Activated CD4-positive, alpha-beta memory T cell treated with anti-CD3 and anti-CD28 coated beads for 36 hours (primary cell): ENCODE results near the gene CD58. TPM values are rescaled to one million over a fixed set of nuclear protein-coding genes. Genes with fewer than 3 reads are reported as not detected.
"Not testable (repeated sequence)": the region's sequence is repeated elsewhere in the genome, so short reads cannot be mapped to it uniquely, and the experiment has no call there.

ENCODE experiments used
- CTCF ChIA-PET: fragments of 350-600 bp; sonication (Branson Sonifier 250); formaldehyde crosslinking; loops from one replicate; lab custom pipeline; 2021; ENCODE audit warnings: antibody characterized with exemption, inconsistent platforms; lab: Charles Lee
- POLR2A ChIA-PET: fragments of 350-600 bp; sonication (Branson Sonifier 250); formaldehyde crosslinking; loops from one replicate; lab custom pipeline; 2021; ENCODE audit warnings: antibody characterized with exemption; lab: Charles Lee
- DNase-seq: peaks from one replicate; pipeline ENCODE4 v3.0.0-alpha.2; 2020
- H3K27ac Mint-ChIP-seq: one replicate; pipeline ENCODE4 v1.8.0; 2021; ENCODE audit warnings: mixed read lengths
- H3K27me3 Mint-ChIP-seq: one replicate; pipeline ENCODE4 v1.8.0; 2021; ENCODE audit warnings: mixed read lengths
- H3K36me3 Mint-ChIP-seq: one replicate; pipeline ENCODE4 v1.8.0; 2021; ENCODE audit warnings: mixed read lengths
- H3K4me1 Mint-ChIP-seq: one replicate; pipeline ENCODE4 v1.8.0; 2021; ENCODE audit warnings: low read depth, mixed read lengths
- H3K4me3 Mint-ChIP-seq: one replicate; pipeline ENCODE4 v1.8.0; 2021; ENCODE audit warnings: mild to moderate bottlenecking, mixed read lengths
- H3K9me3 Mint-ChIP-seq: one replicate; pipeline ENCODE4 v1.8.0; 2021; ENCODE audit warnings: mixed read lengths
- intact Hi-C: fragments of 100-400 bp; cut with micrococcal nuclease; formaldehyde crosslinking; loops from one replicate; pipeline ENCODE4 v1.15.1; 2023
- total RNA-seq, 2 experiments: library from RNA; stranded (reverse); gene quantifications; one replicate each; pipeline ENCODE4 v1.2.3, GENCODE V29; 2021

CD58 gene
- total RNA-seq, 2 experiments from 2014 or later: 21.9 to 27.2 TPM

DNA sequence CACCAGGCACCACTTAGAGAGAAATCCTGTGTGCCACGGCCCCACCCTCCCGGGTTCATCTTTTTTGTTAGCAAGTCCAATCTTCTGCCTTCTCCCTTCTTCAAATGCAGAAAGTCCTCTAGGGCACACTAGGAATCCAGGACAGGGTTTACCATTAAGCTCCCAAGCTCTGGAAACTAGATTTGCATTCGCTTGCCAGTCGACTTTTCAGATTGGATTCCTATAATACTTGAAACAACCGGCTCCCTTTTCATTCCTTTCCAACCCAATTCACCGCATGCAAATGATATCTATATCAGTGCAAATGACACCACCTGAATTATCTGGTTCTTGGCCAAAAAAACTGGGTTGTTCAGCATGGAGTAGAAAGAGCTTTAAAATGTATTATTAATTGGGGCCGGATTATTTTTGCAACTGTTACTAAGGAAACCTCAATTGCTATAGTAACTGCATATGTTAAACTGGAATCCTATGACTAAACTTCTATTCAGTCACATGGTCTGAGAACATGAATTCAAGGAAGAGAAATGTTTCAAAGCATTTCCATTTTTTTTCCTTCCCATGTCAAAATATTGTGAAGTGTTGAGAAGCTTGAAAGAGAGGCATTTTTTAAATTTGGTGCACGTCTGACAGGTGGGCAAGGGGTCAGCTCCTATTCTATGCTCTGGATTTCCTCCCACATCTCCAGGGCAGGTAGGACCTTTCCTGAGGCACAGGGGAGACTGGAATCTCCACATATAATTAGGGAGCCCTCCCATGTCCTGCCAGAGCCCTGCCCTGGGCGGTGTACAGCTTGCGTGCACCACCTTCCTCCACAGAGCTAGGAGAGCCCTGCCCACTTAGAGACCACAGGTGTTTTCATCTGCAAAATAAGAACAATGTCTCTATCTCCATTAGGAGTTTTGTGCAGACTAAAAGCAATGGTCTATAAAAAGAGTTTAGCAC, 20.5 kb upstream of the CD58 start:
- intact Hi-C loops, DNase-seq, H3K4me3 Mint-ChIP-seq, H3K27me3 Mint-ChIP-seq, H3K36me3 Mint-ChIP-seq, POLR2A ChIA-PET, H3K27ac Mint-ChIP-seq, CTCF ChIA-PET, H3K9me3 Mint-ChIP-seq: not testable (repeated sequence)
- H3K4me1 Mint-ChIP-seq: peaks cover 11% of the 10 kb centered on the region

DNA sequence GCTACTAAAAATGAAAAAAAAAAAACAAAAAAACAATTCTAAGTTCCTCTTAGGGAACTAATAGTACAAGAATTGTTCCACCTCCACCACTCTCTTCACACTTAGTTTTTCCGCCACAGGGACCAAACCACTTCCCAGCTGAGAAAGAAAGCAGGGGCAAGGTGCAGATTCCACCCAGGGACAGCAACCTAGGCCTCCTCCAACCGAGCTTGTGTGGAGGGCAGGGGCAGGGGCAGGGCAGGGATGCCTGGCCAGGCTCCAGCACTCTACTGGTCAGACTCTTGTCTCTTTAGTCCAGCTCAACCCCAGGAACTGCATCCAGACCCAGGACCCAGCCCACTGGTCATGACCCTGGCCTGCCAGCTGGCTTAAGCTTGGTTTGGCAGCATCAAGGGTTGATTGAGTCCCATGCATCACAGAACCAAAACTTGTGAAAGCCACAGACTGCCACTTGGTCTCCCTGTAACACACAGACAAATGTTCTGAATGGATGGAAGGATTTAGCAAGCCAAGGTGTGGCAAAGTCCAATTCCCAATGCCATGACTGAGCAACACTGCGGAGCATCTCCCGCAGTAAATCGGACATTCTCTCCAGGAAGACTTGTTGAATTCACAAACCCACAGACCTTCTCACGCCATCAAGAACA, 19.7 kb upstream of the CD58 start:
- CTCF ChIA-PET, H3K27ac Mint-ChIP-seq, DNase-seq, H3K4me1 Mint-ChIP-seq, POLR2A ChIA-PET, intact Hi-C loops, H3K27me3 Mint-ChIP-seq, H3K36me3 Mint-ChIP-seq, H3K9me3 Mint-ChIP-seq, H3K4me3 Mint-ChIP-seq: not testable (repeated sequence)

DNA sequence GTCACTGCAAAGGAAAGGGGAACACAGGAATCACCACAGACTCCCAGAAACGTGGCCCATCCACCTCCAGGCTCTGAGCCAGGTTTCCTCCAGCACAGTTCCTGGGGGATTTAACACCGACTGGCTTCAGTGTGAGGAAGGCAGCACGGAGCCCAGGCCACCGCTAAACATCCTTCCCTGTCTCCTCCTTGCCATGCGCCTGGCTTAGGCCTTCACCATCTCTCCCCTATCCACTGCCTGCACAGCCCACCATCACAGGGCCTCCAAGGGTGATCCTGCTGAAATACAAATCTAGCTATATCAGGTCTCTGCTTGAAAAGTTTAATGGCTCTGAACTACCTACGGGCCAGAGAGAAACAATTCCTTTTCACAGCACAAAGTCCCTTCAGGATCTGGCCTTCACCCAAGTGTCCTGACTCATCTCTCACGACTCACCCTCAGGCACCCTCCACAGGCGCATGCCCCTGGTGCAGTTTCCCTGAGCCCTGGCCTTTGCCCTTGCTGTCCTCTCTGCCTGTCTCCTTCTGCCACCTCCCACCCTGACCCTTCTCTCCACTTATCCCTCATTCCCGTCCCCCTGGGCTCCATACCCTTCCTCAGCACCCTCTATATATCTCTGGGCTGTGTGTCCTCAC, 18.4 kb upstream of the CD58 start:
- H3K4me1 Mint-ChIP-seq, H3K36me3 Mint-ChIP-seq, H3K27me3 Mint-ChIP-seq, H3K27ac Mint-ChIP-seq, DNase-seq, H3K9me3 Mint-ChIP-seq, H3K4me3 Mint-ChIP-seq, intact Hi-C loops, CTCF ChIA-PET, POLR2A ChIA-PET: not testable (repeated sequence)

DNA sequence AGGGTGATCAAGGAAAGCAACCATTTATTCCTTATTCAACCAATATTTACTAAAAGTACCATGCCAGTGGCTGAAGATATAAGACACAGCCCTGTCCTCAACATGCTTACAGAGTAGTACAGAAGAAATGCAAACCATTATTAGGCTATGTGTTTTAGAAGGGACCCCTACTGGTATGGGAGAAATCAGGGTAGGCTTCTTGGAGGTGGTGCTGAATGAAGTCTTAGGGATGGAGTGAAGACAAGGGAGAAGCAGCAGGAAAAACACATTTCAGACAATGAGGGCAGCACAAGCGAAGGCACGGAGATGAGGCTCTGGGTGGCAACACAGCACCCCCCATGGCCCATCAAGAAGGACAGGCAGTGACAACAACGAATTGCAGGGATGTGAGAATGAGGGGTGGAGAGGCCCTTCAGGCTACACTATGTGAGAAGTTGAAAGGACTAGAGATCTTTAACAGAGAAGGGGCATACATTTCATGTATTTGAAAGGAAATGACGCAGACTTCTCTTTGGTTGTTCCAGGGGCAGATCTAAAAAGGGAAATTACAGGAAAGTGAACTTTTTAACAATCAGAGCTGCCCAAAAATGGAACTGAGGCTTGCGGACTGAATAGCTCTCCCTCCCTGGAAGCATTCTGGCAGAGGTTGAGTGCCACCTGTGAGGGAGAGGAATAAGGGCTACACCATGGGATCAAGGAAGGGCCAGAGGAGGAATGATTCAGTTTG, 16.8 kb upstream of the CD58 start:
- ChIA-PET POLR2A (no interaction called here), CTCF (interaction anchor here (4.3 kb wide), 1 partner anchor 12 kb away, joined by 22 read pairs; no protein-coding TSS in a partner anchor)
- no peaks in the 10 kb centered on the region for H3K9me3 Mint-ChIP-seq
- intact Hi-C loops: no loop called here
- no peak overlapping the region for H3K27ac Mint-ChIP-seq
- H3K4me3 Mint-ChIP-seq: no peak overlapping the region
- no peak for DNase-seq
- H3K27me3 Mint-ChIP-seq: no peaks in the 10 kb centered on the region
- peaks cover 3% of the 10 kb centered on the region for H3K4me1 Mint-ChIP-seq
- no peaks in the 10 kb centered on the region for H3K36me3 Mint-ChIP-seq

DNA sequence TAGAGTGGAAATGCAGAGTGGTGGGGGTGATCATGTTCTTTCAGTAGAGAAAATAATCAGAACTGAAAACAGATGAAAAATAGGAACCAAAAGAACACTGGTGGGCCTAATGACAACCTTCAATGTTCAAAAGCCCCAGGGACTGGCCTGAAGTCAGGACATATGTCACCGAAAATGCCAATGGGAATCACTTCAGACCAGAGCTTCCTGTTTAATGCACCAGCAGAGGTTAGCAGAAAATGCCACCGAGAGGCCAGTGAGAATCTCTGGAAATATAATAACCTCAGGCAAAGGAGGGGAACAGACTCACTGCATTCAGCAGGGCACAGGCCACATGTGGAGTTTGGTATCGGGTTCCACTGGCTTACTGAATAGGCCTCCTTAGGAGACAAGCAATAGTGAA, 15.9 kb upstream of the CD58 start:
- intact Hi-C loops: no loop called here
- H3K27ac Mint-ChIP-seq: no peak overlapping the region
- H3K4me3 Mint-ChIP-seq: no peak overlapping the region
- no peaks in the 10 kb centered on the region for H3K36me3 Mint-ChIP-seq
- no peak for DNase-seq
- H3K9me3 Mint-ChIP-seq: no peaks in the 10 kb centered on the region
- H3K27me3 Mint-ChIP-seq: no peaks in the 10 kb centered on the region
- CTCF ChIA-PET: interaction anchor here (0.8 to 4.3 kb wide), 2 partner anchors 9 to 11 kb away, joined by 3 to 22 read pairs; no protein-coding TSS in a partner anchor
- POLR2A ChIA-PET: no interaction called here
- peaks cover 3% of the 10 kb centered on the region for H3K4me1 Mint-ChIP-seq

DNA sequence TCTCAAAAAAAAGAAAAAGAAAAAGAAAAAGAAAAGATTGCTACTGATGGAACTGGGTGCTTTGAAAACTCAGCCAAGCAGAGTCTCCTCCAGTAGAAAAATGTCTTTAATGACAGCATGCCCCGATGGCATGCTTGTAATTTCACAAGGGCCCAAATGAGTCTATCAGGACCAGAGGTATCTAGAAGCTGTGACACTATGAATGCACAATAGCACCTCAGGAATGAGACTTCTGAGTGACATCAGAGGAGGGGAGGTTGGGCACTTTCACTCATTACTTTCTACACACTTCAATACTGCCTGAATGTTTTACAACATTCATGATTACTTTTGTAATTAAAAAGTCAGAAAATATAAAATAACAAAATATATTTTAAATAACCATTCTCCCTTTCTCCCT, 15.1 kb upstream of the CD58 start:
- Mint-ChIP-seq H3K9me3 (no peaks in the 10 kb centered on the region), H3K4me3 (no peak overlapping the region), H3K27ac (no peak overlapping the region), H3K4me1 (peaks cover 3% of the 10 kb centered on the region), H3K36me3 (no peaks in the 10 kb centered on the region), H3K27me3 (no peaks in the 10 kb centered on the region)
- intact Hi-C loops: no loop called here
- no peak for DNase-seq
- ChIA-PET POLR2A (no interaction called here), CTCF (interaction anchor here (0.8 to 4.3 kb wide), 2 partner anchors 10 kb away, joined by 3 to 22 read pairs; no protein-coding TSS in a partner anchor)

DNA sequence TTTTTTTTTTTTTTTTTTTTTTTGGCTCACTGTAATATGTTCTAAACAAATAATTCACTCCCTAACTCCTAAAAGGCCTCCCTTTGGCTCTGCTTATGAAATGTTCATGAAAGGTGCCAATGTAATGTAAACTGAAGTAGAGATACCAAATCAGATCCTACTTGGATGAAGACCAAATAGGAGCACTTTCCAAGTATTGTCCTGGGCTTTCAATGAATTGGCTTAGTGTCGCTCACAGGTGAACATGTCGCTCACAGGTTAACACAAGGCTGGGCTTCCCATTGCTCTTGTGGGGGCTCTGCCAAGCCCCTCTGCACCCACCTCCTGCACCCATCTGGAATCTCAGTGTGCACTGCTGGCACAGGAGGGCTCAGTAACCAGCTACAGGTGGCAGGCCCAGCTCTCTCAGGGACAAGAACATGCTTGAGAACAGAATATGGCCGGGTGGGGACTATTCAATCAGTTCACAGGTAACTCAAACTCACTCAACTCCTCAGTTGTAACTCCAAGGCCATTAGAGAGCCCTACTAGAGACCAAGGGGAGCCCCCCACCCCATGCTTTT, 10.6 kb upstream of the CD58 start:
- H3K4me1 Mint-ChIP-seq: no peaks in the 10 kb centered on the region
- POLR2A ChIA-PET: no interaction called here
- intact Hi-C loops: no loop called here
- H3K27me3 Mint-ChIP-seq: no peaks in the 10 kb centered on the region
- CTCF ChIA-PET: no interaction called here
- no peak for DNase-seq
- H3K27ac Mint-ChIP-seq: no peak overlapping the region
- no peaks in the 10 kb centered on the region for H3K36me3 Mint-ChIP-seq
- no peaks in the 10 kb centered on the region for H3K9me3 Mint-ChIP-seq
- no peak overlapping the region for H3K4me3 Mint-ChIP-seq

DNA sequence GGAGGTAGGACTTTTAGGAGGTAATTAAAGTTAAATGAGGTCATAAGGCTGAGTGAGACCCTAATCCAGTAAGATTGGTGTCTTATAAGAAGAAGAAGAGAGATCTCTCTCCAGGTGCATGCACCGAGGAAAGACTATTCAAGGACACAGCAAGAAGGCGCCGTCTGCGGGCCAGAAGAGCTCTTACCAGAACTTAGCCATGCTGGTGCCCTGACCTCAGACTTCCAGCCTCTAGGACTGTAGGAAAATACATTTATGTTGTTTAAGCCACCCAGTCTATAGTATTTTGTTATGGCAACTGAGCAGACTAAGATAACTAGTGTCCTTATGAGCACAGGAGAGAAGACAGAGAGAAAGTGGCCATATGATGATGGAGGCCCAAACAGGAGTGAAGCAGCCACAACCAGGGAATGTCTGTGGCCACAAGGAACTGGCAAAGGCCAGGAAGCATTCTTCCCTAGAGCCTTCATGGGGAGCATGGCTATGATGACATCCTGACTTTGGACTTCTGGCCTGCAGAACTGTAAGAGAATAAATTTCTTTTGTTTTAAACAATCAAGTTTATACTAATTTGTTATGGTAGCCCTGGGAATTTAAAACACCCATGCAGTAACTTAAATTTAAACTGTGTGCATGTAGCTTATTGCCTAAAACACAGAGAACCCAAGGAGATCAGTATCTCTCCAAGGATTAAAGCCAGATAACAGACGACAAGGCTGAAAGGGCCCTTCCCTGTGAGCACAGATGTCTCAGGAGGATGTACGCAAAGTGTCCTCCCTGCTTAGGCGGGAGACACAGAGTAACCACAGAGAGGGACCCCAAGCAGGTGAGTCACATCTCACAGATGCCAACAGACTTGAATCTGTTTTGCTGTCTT, 9.9 kb upstream of the CD58 start:
- CTCF ChIA-PET: interaction anchor here (1.0 kb wide), 1 partner anchor 354 kb away, joined by 3 read pairs; no protein-coding TSS in a partner anchor
- Mint-ChIP-seq H3K4me3 (no peak overlapping the region), H3K9me3 (no peaks in the 10 kb centered on the region), H3K36me3 (no peaks in the 10 kb centered on the region), H3K27ac (no peak overlapping the region), H3K4me1 (no peaks in the 10 kb centered on the region), H3K27me3 (no peaks in the 10 kb centered on the region)
- intact Hi-C loops: no loop called here
- DNase-seq: no peak
- POLR2A ChIA-PET: no interaction called here

DNA sequence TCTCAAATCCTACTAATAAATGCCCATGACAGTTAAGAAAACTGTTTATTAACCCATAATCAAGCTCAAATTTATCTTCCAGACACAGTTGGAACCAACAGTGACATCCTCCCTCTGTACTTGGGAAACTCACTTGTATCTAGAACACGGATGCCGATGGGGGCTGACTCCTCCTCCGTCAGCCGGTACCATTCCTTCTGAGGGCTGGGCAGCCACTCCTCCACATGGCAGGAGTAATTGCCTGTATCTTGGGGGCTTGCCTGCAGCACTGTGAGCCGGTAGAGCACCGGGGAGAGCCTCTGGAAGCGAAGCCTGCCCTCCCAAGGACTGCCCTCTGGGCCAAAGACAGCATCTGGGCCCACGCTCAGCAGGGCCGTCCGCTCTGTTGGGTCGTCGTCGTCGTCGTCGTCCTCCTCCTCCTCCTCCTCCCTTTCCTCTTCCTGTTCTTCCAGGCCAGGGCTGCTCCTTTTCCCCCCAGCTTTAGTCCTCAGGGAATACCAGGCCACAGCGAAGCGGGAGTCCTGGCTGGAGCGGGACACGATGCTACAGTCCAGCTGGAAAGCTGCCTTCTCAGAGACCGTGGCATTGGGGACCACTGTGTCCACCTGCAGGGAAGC, 8.5 kb upstream of the CD58 start:
- no peak for DNase-seq
- intact Hi-C loops: loop anchor here (10.0 kb wide), 2 partner anchors 305 to 445 kb away; no protein-coding TSS in a partner anchor
- ChIA-PET POLR2A (no interaction called here), CTCF (interaction anchor here (1.0 kb wide), 1 partner anchor 355 kb away, joined by 3 read pairs; no protein-coding TSS in a partner anchor)
- no peaks in the 10 kb centered on the region for H3K27me3 Mint-ChIP-seq
- no peaks in the 10 kb centered on the region for H3K36me3 Mint-ChIP-seq
- no peak overlapping the region for H3K27ac Mint-ChIP-seq
- peaks cover 8% of the 10 kb centered on the region for H3K4me1 Mint-ChIP-seq
- no peak overlapping the region for H3K4me3 Mint-ChIP-seq
- H3K9me3 Mint-ChIP-seq: no peaks in the 10 kb centered on the region

DNA sequence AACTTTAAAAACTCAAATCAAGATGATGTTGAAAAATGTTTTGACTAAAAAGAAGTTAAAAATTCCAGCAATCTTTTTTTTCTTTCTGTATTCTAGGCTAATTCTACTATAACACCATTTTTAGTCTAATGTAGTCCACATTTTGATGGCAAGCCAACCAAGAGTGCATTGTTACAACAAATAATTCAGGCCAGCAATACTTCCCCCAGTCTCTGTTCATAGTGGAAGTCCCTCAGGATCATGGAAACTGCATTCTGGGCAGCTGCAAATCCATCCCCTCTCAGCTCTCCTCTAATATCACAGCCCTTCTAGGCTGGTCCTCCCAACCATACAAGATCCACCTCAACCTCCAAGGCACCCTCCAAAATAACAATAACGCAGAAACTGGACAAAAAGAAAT, 7.8 kb upstream of the CD58 start:
- POLR2A ChIA-PET: no interaction called here

More for the DNA sequence above, 7.8 kb upstream of the CD58 start:
- Mint-ChIP-seq H3K9me3 (no peaks in the 10 kb centered on the region), H3K4me3 (no peak overlapping the region), H3K36me3 (no peaks in the 10 kb centered on the region), H3K27ac (no peak overlapping the region), H3K4me1 (peaks cover 16% of the 10 kb centered on the region), H3K27me3 (no peaks in the 10 kb centered on the region)
- CTCF ChIA-PET: interaction anchor here (2.3 to 8.1 kb wide), 2 partner anchors 17 to 94 kb away, joined by 17 to 64 read pairs; no protein-coding TSS in a partner anchor
- DNase-seq: no peak
- intact Hi-C loops: loop anchor here (10.0 kb wide), 2 partner anchors 306 to 444 kb away; no protein-coding TSS in a partner anchor
